ENCODE data around the gene LIMCH1.

DNA sequence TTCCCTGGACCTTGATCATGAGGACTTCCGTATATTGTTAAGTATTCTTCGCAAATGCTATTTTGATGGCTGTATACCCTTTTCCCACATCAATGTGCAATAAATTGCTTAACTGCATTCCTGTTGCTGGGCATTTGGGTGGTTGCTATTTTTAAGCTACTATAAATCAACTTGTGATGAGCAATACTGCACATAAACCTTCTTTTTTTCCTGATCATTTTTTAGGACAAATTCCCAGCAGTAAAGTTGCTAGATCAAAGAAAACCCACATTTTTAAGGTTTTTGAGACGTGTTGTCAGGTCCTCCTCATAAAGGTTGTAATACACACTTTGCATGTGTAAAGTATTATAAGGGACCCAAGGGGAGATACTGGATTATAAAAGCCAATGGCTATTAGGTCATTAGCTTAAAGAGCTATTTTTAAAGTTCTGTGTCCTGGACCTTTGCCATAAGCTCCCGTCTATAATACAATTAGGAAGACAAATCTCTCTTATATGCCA, 35.6 kb downstream of the LIMCH1 start:
- TF ChIP-seq, protein P1, sequence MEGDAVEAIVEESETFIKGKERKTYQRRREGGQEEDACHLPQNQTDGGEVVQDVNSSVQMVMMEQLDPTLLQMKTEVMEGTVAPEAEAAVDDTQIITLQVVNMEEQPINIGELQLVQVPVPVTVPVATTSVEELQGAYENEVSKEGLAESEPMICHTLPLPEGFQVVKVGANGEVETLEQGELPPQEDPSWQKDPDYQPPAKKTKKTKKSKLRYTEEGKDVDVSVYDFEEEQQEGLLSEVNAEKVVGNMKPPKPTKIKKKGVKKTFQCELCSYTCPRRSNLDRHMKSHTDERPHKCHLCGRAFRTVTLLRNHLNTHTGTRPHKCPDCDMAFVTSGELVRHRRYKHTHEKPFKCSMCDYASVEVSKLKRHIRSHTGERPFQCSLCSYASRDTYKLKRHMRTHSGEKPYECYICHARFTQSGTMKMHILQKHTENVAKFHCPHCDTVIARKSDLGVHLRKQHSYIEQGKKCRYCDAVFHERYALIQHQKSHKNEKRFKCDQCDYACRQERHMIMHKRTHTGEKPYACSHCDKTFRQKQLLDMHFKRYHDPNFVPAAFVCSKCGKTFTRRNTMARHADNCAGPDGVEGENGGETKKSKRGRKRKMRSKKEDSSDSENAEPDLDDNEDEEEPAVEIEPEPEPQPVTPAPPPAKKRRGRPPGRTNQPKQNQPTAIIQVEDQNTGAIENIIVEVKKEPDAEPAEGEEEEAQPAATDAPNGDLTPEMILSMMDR (IDR thresholded peaks at IDR 0.05; ENCODE audit: borderline replicate concordance, extremely low read depth, low read length, poor library complexity, severe bottlenecking), result no peak
- TF ChIP-seq EZH2 (IDR thresholded peaks at IDR 0.05; ENCODE audit: borderline replicate concordance, low read depth, low read length, severe bottlenecking), result no peak

Measured in DND-41 (cell line).